Keratinocyte (primary cell): ENCODE data around the gene PPP1R16B. TPM values are rescaled to one million over a fixed set of nuclear protein-coding genes. Genes with fewer than 3 reads are reported as not detected.
"Not testable (repeated sequence)": the region's sequence is repeated elsewhere in the genome, so short reads cannot be mapped to it uniquely, and the experiment has no call there.

ENCODE experiments used
- DNase-seq: peaks from one replicate; pipeline ENCODE4 v3.0.0-alpha.2; 2011; ENCODE audit warnings: low read depth, missing footprints, low spot score
- FAIRE-seq: peaks from 2 replicates; lab custom pipeline; 2011; peaks lifted over from hg19 to GRCh38; lab: Jason Lieb, UNC
- H2AFZ ChIP-seq: 2 replicates; pipeline ENCODE4 v1.6.0; 2012; ENCODE audit warnings: low read length, control low read depth, inconsistent platforms; ENCODE audit not compliant: control insufficient read depth
- H3K27ac ChIP-seq: 2 replicates; pipeline ENCODE4 v1.5.1; 2011; ENCODE audit warnings: low read length; ENCODE audit not compliant: control insufficient read depth, insufficient read depth
- H3K27me3 ChIP-seq: 3 replicates; pipeline ENCODE4 v1.6.0; 2011; ENCODE audit warnings: low read length; ENCODE audit not compliant: control insufficient read depth, insufficient read depth; ENCODE audit errors: extremely low read depth
- H3K36me3 ChIP-seq, 2 experiments: 2 replicates in 1 of 2; 3 replicates in 1 of 2; pipeline ENCODE4 v1.5.1; 2011; ENCODE audit warnings: low read length in 2 of 2, mild to moderate bottlenecking in 1 of 2; ENCODE audit not compliant: control insufficient read depth in 2 of 2, insufficient read depth in 2 of 2; ENCODE audit errors: extremely low read depth in 1 of 2
- H3K4me1 ChIP-seq: 3 replicates; pipeline ENCODE4 v1.5.1; 2011; ENCODE audit warnings: low read length; ENCODE audit not compliant: control insufficient read depth, insufficient read depth; ENCODE audit errors: extremely low read depth
- H3K4me2 ChIP-seq: 3 replicates; pipeline ENCODE4 v1.6.0; 2011; ENCODE audit warnings: low read depth, low read length; ENCODE audit not compliant: control insufficient read depth, insufficient read depth; ENCODE audit errors: extremely low read depth
- H3K4me3 ChIP-seq, 3 experiments: fragments of 200-600 bp in 1 of 3; sonication (generic) in 1 of 3; 2 replicates in 2 of 3; 3 replicates in 1 of 3; pipeline ENCODE4 v1.5.1; 2011 to 2016; ENCODE audit warnings: low read length in 3 of 3, mild to moderate bottlenecking in 3 of 3, control low read depth in 2 of 3, inconsistent platforms in 1 of 3, low read depth in 1 of 3, mixed read lengths in 1 of 3, mixed run types in 1 of 3, moderate library complexity in 1 of 3; ENCODE audit not compliant: control insufficient read depth in 2 of 3, insufficient read depth in 2 of 3; ENCODE audit errors: extremely low read depth in 1 of 3
- H3K79me2 ChIP-seq: 2 replicates; pipeline ENCODE4 v1.6.0; 2012; ENCODE audit warnings: low read length; ENCODE audit not compliant: control insufficient read depth, insufficient read depth
- H3K9ac ChIP-seq: 3 replicates; pipeline ENCODE4 v1.6.0; 2011; ENCODE audit warnings: low read length; ENCODE audit not compliant: control insufficient read depth, insufficient read depth; ENCODE audit errors: extremely low read depth
- H3K9me1 ChIP-seq: 3 replicates; pipeline ENCODE4 v1.6.0; 2011; ENCODE audit warnings: low read length; ENCODE audit not compliant: control insufficient read depth, insufficient read depth; ENCODE audit errors: extremely low read depth
- H3K9me3 ChIP-seq: 2 replicates; pipeline ENCODE4 v1.5.1; 2012; ENCODE audit warnings: low read depth, low read length; ENCODE audit not compliant: control insufficient read depth
- H4K20me1 ChIP-seq: 3 replicates; pipeline ENCODE4 v1.6.0; 2011; ENCODE audit warnings: low read length; ENCODE audit not compliant: control insufficient read depth, insufficient read depth; ENCODE audit errors: extremely low read depth
- EZH2 ChIP-seq: IDR thresholded peaks from one replicate; pipeline ENCODE4 v1.6.1; 2012; ENCODE audit warnings: inconsistent platforms, mild to moderate bottlenecking, low read length, moderate library complexity
- dilution Hi-C: fragments of 300-500 bp; cut with MboI; formaldehyde crosslinking; loops from one replicate; pipeline ENCODE4 v1.7.0; 2020; ENCODE audit warnings: low sequenced_read_pairs; ENCODE audit not compliant: extremely low pct_ligation_motif_present
- polyA plus RNA-seq, 5 experiments: library from polyadenylated mRNA; depleted of rRNA in 3 of 5; stranded (reverse) in 3 of 5; stranded (forward) in 1 of 5; unstranded in 1 of 5; fragments of >200 nt; gene quantifications; 1 replicate in 1 of 5; 2 replicates in 3 of 5; 3 replicates in 1 of 5; pipeline versions ENCODE4 v1.2.1 to v1.2.3, GENCODE V29; 2011 to 2012; ENCODE audit warnings: missing spikeins in 2 of 5, low read depth in 1 of 5, low replicate concordance in 1 of 5
- TF ChIP-seq, protein P1 (sequence below), 3 experiments: IDR thresholded peaks in 1 of 3; conservative IDR thresholded peaks in 1 of 3; optimal IDR thresholded peaks in 1 of 3; 2 replicates in 2 of 3; 3 replicates in 1 of 3; pipeline versions ENCODE3 to v1.5.1; 2011; ENCODE audit warnings: low read length in 3 of 3, mild to moderate bottlenecking in 3 of 3, moderate library complexity in 2 of 3, control low read depth in 1 of 3, inconsistent platforms in 1 of 3; ENCODE audit not compliant: insufficient read depth in 2 of 3; ENCODE audit errors: extremely low read depth in 1 of 3

Gene PPP1R16B
- polyA plus RNA-seq, 1 donor (not counting 4 experiments of a cell fraction or from before 2014, with no cell fraction given): not detected

DNA sequence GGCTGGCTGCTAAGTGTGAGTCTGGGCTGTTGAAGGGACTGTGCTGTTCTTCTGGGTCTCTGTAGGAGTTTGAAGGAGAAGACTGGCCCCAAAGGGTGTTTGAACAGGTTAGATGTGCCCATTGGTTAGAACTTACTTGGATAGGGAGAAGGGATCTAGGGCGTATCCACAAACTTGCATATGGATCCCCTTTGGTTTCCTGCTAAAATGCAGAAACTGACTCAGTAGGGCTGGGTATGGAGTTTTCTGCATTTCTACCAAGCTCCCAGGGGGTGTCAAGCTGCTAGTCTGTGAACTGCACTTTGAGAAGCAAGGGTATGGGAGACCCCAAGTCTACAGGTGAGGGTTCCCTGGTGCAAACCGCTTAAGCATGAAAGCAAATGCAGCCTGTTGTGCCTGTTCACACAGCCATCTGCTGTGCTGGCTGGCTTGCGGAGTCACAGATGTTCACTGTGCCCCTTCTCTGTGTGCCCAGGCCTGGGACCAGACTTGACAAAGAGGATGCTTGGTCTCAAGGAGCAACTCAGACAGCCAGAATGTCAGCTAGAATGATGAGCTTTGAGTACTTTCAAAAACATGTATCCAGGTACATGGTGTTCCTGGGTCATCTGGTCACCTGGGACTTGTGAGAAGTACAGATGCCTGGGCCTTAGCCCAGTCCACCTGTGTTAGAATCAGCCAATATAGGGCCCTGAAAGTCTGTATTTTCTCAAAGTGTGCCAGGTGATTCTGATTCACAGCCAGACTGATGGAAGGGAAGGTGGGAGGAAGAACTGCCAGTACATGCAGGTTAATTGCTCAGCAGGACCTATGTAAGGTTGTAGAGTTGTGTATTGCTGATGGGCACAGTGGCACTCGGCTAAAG, 7.4 kb downstream of the PPP1R16B start:
- H3K9me3 ChIP-seq: no peaks in the 10 kb centered on the region
- no peak overlapping the region for H3K4me2 ChIP-seq
- no peaks in the 10 kb centered on the region for H3K9me1 ChIP-seq
- dilution Hi-C loops: no loop called here
- no peak overlapping the region for H3K27ac ChIP-seq
- TF ChIP-seq, protein P1, sequence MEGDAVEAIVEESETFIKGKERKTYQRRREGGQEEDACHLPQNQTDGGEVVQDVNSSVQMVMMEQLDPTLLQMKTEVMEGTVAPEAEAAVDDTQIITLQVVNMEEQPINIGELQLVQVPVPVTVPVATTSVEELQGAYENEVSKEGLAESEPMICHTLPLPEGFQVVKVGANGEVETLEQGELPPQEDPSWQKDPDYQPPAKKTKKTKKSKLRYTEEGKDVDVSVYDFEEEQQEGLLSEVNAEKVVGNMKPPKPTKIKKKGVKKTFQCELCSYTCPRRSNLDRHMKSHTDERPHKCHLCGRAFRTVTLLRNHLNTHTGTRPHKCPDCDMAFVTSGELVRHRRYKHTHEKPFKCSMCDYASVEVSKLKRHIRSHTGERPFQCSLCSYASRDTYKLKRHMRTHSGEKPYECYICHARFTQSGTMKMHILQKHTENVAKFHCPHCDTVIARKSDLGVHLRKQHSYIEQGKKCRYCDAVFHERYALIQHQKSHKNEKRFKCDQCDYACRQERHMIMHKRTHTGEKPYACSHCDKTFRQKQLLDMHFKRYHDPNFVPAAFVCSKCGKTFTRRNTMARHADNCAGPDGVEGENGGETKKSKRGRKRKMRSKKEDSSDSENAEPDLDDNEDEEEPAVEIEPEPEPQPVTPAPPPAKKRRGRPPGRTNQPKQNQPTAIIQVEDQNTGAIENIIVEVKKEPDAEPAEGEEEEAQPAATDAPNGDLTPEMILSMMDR (optimal IDR thresholded peaks at IDR 0.05 in 1 of 3, IDR thresholded peaks at IDR 0.05 in 1 of 3, conservative IDR thresholded peaks at IDR 0.05 in 1 of 3; ENCODE audit: extremely low read depth in 1 of 3, insufficient read depth in 2 of 3, low read length in 3 of 3): no peak
- no peak for TF ChIP-seq EZH2
- no peak overlapping the region for H3K4me3 ChIP-seq
- no peak overlapping the region for H3K9ac ChIP-seq
- H2AFZ ChIP-seq: no peak overlapping the region
- H4K20me1 ChIP-seq: no peaks in the 10 kb centered on the region
- H3K4me1 ChIP-seq: no peaks in the 10 kb centered on the region
- no peaks in the 10 kb centered on the region for H3K79me2 ChIP-seq
- no peaks in the 10 kb centered on the region for H3K36me3 ChIP-seq
- DNase-seq (no peak), FAIRE-seq (no peak)
- H3K27me3 ChIP-seq: peaks cover 22% of the 10 kb centered on the region

GRCh38 chr20:38813574-38813962, 8.1 kb downstream of the PPP1R16B start:
- FAIRE-seq, H3K9me1 ChIP-seq, DNase-seq, dilution Hi-C loops, H3K4me2 ChIP-seq, H4K20me1 ChIP-seq, H3K4me1 ChIP-seq, H3K9ac ChIP-seq, H3K9me3 ChIP-seq, H3K79me2 ChIP-seq, H3K4me3 ChIP-seq, H3K36me3 ChIP-seq, H2AFZ ChIP-seq, H3K27ac ChIP-seq: not testable (repeated sequence)
- peaks cover 17% of the 10 kb centered on the region for H3K27me3 ChIP-seq
